ENCODE data around the gene MN1. TPM values are rescaled to one million over a fixed set of nuclear protein-coding genes. Genes with fewer than 3 reads are reported as not detected.

The MN1 gene
- total RNA-seq, 1 donor from 2014 or later, result 19.0 TPM

DNA sequence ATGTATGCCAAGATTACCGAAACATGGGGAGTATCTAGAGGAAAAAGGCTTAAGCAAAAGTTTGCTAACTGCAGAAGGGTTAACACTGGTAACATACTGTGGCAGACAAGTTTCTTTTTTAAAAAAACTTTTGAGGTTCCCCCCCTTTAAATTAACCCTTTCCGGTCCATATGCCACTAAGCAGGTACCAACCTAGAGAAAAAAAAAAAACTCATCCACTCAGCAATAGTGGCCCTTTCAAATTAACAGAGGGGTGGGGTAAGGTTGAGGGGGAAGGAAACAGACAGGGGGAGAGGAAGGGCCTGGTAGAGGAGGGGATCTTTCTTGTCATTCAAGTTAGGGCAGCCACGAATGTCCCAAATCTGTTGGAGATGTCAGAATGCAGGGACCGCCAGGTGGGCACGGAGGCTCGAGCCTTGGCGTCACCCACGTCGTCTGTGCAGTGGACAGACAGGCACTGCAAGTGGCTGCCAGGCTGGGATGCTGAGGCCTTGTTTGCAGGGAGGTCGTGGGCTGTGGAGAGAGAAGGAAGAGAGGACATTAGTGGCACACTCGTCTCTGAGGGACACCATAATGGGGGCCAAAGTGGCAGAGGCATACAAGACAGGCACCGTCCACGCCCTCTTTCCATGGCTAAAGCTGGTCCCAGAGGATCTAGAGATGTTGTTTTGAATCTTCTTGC, 50.8 kb downstream of the MN1 start:
- Mint-ChIP-seq H3K27me3 (ENCODE audit: low read depth) (peaks cover 4% of the 10 kb centered on the region), H3K4me3 (no peak overlapping the region), H3K9me3 (no peaks in the 10 kb centered on the region), H3K27ac (ENCODE audit: unreplicated experiment) (no peak overlapping the region), H3K36me3 (ENCODE audit: low read depth) (no peaks in the 10 kb centered on the region), H3K4me1 (peaks cover 43% of the 10 kb centered on the region)
- TF ChIP-seq, protein P1, sequence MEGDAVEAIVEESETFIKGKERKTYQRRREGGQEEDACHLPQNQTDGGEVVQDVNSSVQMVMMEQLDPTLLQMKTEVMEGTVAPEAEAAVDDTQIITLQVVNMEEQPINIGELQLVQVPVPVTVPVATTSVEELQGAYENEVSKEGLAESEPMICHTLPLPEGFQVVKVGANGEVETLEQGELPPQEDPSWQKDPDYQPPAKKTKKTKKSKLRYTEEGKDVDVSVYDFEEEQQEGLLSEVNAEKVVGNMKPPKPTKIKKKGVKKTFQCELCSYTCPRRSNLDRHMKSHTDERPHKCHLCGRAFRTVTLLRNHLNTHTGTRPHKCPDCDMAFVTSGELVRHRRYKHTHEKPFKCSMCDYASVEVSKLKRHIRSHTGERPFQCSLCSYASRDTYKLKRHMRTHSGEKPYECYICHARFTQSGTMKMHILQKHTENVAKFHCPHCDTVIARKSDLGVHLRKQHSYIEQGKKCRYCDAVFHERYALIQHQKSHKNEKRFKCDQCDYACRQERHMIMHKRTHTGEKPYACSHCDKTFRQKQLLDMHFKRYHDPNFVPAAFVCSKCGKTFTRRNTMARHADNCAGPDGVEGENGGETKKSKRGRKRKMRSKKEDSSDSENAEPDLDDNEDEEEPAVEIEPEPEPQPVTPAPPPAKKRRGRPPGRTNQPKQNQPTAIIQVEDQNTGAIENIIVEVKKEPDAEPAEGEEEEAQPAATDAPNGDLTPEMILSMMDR (conservative IDR thresholded peaks at IDR 0.05), result no peak
- DNase-seq (ENCODE audit: low read depth, low spot score), result no peak

DNA sequence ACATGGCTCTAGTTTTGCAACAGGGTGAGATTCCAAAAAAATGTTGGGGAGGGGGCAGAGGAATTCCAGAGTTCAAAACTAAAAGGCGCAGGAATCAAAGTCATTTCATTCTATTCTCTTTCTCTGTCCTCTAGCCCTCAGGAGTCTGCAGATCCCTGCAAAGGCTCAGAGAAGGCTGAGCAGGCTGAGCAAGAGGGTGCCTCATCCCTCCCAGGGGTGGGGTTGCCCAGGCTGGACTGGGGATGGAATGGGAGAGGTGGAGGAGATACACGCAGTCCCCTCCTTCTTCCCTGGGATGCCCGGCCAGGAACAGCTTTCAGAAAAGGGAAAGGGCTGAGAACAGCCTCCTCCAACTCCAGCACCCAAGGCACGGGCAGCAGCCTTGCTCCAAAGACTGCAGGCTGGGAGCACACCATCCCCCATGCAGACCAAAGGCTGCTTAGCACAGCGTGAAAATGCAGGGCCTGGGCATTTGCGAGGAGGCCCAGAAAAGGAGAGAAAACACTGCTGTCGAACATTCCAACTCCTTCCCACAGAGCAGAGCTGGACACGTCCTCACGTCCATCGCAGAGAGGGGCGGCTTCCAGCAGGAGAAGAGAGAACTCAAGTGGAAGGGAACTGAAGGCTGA, 51.8 kb downstream of the MN1 start:
- no peak for DNase-seq (ENCODE audit: low read depth, low spot score)
- no peaks in the 10 kb centered on the region for H3K9me3 Mint-ChIP-seq
- H3K36me3 Mint-ChIP-seq (ENCODE audit: low read depth), result no peaks in the 10 kb centered on the region
- peaks cover 43% of the 10 kb centered on the region for H3K4me1 Mint-ChIP-seq
- peak overlapping the region; percentile 32 for H3K4me3 Mint-ChIP-seq
- TF ChIP-seq, protein P1 (conservative IDR thresholded peaks at IDR 0.05), result no peak
- no peak overlapping the region for H3K27ac Mint-ChIP-seq (ENCODE audit: unreplicated experiment)
- H3K27me3 Mint-ChIP-seq (ENCODE audit: low read depth), result peaks cover 12% of the 10 kb centered on the region

DNA sequence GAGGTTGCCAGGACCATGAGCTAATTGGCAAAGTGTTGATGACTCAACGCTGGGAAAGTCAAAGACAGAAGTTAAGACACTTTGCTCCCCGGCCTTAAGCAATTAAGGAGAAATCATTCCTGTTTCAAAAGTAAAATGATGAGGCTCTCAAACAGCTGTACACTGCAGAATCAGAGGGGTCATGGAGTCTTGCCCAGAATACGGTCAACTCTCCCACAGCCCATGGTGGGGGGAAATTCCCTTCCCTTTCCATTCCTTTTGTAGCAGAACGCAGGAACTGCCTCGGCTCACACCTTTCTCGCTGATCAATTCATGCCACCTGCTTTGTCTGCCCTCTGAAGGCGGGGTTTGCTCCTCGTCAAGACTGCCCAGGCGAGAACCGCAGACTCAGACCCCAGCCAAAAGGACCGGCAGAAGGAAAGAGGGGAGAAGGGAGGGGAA, 52.8 kb downstream of the MN1 start:
- Mint-ChIP-seq H3K9me3 (no peaks in the 10 kb centered on the region), H3K27me3 (ENCODE audit: low read depth) (peaks cover 20% of the 10 kb centered on the region), H3K4me1 (peaks cover 38% of the 10 kb centered on the region), H3K27ac (ENCODE audit: unreplicated experiment) (no peak overlapping the region), H3K36me3 (ENCODE audit: low read depth) (no peaks in the 10 kb centered on the region), H3K4me3 (peak overlapping the region; percentile 32)
- DNase-seq (ENCODE audit: low read depth, low spot score), result no peak
- TF ChIP-seq, protein P1 (conservative IDR thresholded peaks at IDR 0.05), result no peak

DNA sequence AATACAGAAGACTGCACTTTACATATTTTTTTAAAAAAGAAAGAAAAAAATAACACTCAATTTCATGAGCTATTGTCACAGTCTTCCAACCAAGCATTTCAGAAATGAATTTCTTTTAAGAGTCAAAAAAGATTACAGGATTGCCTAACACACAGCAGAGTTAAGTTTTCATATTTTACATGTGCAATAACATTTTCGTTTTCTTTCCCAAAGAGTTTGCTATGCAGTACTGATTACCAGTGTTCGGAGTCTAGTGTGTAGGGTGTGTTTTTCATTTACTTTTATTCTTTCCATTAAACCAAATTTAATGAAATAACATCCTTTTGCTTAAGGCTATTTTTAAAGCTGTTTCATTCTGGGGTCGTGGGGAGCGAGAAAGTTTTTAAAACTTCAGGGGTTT, 53.2 kb downstream of the MN1 start:
- H3K27ac Mint-ChIP-seq (ENCODE audit: unreplicated experiment), result no peak overlapping the region
- H3K36me3 Mint-ChIP-seq (ENCODE audit: low read depth), result no peaks in the 10 kb centered on the region
- TF ChIP-seq, protein P1 (conservative IDR thresholded peaks at IDR 0.05), result no peak
- no peak for DNase-seq (ENCODE audit: low read depth, low spot score)
- H3K4me3 Mint-ChIP-seq, result peak overlapping the region; percentile 14
- peaks cover 24% of the 10 kb centered on the region for H3K27me3 Mint-ChIP-seq (ENCODE audit: low read depth)
- H3K9me3 Mint-ChIP-seq, result no peaks in the 10 kb centered on the region
- peaks cover 38% of the 10 kb centered on the region for H3K4me1 Mint-ChIP-seq

DNA sequence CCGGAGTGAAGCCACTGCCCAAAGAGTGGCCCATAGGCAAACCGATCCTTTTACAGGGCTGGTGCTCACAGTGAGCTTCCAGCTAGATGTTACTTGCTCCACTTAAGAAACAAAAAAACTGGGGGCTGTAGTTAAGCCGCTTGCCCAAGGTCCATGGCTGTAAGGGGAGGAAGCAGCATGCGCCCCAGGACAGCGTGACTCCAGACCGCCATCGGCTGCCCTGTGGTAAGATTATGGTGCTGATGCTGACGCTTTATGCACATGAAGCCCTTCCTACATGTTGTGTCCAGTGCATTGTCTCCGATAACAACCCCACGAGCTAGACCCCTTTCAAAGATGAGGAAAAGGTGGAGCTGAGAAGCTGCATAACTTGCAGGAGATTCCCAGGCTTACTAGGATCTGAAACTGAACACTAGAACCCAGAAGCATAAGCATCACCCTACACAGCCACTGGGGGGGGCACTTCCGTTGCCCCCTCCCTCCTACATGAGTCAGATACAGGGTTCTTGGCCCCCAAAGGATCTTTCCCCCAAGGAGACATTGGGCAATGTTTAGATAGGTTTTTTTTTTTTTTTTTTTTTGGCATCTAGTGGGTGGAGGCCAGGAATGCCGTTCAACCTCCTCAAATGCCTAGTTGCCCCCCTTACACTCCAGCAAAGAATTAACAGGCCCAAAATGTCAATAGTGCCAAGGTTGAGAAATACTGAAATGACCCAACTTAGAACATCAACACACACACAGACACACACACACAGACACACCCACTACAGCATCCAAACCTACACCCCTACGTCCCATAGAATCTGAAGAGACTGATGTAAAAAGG, 53.9 kb downstream of the MN1 start:
- Mint-ChIP-seq H3K27ac (ENCODE audit: unreplicated experiment) (peak overlapping the region; percentile 14), H3K27me3 (ENCODE audit: low read depth) (peaks cover 30% of the 10 kb centered on the region), H3K4me1 (peaks cover 38% of the 10 kb centered on the region), H3K36me3 (ENCODE audit: low read depth) (no peaks in the 10 kb centered on the region), H3K9me3 (no peaks in the 10 kb centered on the region), H3K4me3 (no peak overlapping the region)
- TF ChIP-seq, protein P1 (conservative IDR thresholded peaks at IDR 0.05), result no peak
- DNase-seq (ENCODE audit: low read depth, low spot score), result no peak
